Measurements from ENCODE around the gene CDKAL1.
"Not testable (repeated sequence)": the region's sequence is repeated elsewhere in the genome, so short reads cannot be mapped to it uniquely, and the experiment has no call there.

CDKAL1 gene

DNA sequence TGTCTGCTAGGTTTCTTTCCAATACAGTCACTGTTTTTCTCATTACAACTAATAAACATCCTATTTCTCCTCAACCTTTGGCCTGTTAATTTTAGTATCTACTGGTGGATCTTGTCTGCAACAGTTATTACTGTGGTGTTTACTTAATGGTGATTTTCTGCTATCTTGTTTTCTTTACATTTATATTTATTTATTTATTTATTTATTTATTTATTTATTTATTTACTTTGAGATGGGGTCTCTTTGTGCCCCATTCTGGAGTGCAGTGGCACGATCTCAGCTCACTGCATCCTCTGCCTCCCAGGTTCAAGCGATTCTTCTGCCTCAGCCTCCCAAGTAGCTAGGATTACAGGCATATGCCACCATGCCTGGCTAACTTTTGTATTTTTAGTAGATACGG is 15.1 kb downstream of the CDKAL1 start:
- in situ Hi-C loops (cut with MboI; ENCODE audit: low sequenced_read_pairs) = not testable (repeated sequence)

GRCh38 chr6:20554326-20554725 is 20.1 kb downstream of the CDKAL1 start:
- in situ Hi-C loops (cut with MboI; ENCODE audit: low sequenced_read_pairs) = no loop called here

DNA sequence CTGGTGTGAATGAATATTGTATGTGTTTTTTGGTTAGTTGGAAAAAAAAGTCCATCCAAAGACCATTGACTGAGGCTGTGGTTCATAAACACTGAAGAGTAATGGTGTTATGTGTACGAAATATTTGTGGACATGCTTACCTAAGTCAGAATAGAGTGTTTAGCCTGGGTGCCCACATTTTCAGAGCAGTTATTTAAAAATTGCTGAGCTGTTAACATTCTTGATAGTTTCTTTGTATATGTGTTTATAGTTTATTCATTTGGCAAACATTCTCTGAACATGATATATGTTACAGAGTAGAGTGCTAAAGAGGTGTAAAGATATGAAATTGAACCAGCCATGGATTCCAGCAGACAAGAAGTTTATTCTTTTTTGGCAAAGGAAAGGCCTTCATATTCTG is 20.6 kb downstream of the CDKAL1 start:
- in situ Hi-C loops (cut with MboI; ENCODE audit: low sequenced_read_pairs) = no loop called here

DNA sequence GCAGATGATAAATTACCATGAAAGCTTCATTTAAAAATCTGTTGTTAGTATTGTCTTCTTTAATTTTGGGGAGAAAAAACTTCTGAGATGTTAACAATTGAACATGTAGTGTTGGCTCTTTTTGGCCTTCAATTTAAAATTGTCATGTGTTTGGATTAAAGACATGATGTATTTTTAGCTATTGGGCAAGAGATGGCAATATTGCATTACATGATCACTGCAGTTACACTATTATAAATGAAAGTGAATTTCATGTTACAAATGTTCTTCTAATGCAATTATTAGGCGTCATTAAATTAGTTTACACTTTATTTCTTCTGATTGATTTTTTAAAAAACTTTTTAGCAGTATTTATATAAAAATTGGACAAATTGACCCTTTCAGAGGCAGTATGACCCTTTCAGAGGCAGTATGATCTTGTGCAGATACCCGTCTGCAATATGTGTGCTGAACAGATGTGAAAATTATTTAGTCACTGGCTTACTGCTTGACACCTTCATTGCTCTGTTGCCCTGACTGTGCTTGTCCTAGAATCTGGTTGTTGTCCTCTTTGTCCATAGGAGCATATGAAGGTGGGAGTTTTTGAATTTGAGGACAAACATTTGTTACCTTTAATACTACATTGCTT is 25.8 kb downstream of the CDKAL1 start:
- in situ Hi-C loops (cut with MboI; ENCODE audit: low sequenced_read_pairs) = no loop called here

DNA sequence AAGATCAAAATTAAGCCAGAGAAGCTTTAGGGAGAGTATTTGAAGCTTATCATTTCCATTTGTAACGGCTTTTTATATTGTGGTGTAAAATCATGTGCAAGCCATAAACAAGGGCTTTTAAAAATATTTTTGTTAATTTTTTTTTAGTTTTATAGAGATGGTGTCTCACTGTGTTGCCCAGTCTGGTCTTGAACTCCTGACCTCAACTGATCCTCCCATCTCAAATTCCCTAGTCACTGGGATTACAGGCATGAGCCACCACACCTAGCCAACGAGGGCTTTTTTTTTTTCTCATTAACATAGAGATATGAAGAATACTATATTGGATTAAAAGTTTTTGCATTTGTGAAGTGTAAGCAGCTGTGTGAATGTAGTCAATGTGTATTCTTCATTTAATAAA is 29.1 kb downstream of the CDKAL1 start:
- in situ Hi-C loops (cut with MboI; ENCODE audit: low sequenced_read_pairs) = no loop called here

DNA sequence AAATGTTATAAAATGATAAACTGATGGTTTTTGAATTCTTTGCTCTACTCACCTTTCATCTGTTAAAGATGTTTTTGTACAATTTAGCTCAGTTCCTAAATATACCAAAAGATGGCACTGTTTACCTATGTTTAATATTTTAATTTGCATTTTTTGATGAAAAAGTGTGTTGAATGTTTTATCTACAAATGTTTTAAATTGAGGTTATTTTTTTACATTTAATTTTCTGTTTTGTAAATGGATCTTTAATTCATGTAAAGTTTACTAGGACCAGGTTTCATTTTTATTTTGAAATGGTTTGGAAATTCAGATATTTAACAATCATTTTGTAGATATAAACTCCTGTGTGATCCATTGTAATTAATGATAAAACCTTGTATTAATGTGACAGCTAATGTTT is 30.0 kb downstream of the CDKAL1 start:
- in situ Hi-C loops (cut with MboI; ENCODE audit: low sequenced_read_pairs) = no loop called here

GRCh38 chr6:20564777-20565176 is 30.5 kb downstream of the CDKAL1 start:
- in situ Hi-C loops (cut with MboI; ENCODE audit: low sequenced_read_pairs) = no loop called here

- in situ Hi-C loops (cut with MboI; ENCODE audit: low sequenced_read_pairs) = no loop called here
Observed at GRCh38 chr6:20565342-20565741, 31.1 kb downstream of the CDKAL1 start.

DNA sequence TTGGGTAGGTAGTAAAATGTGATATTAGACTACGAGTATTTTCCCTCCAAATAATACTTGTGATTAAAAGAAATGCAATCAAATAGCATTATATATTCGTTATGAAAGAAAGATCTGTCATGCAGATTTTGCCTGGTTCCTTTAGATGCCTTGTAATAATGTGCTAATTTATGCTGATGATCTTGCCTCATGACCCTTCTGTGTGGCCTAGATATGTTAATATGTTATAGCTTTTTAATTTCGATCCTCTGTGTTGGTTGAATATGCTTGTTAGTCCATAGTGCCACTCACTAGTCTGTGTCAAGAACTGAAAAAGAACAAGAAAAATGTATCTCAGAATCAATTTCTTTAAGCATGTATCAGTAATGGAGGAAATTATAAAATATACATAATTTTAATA is 31.9 kb downstream of the CDKAL1 start:
- in situ Hi-C loops (cut with MboI; ENCODE audit: low sequenced_read_pairs) = no loop called here

GRCh38 chr6:20569000-20569610 is 34.8 kb downstream of the CDKAL1 start:
- in situ Hi-C loops (cut with MboI; ENCODE audit: low sequenced_read_pairs) = no loop called here

DNA sequence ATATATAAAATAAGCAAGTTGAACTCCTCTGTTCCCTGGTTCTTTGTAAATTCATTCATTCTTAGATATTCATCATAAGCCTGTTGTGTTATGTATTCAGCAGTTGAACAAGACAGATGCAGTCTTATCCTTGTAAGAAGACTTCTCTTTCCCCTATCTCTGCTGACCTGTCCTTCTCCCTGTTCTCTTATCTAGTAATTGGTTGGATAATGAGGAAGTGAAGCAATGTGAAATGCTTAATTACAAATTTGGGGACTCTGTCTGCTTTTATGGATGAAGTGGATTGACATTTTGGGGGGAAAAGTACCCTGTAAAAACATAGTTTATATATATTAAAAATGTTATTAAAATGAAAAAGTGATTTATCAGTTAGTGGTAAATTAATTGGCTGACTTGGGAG is 37.0 kb downstream of the CDKAL1 start:
- in situ Hi-C loops (cut with MboI; ENCODE audit: low sequenced_read_pairs) = no loop called here

GRCh38 chr6:20572288-20572687 is 38.0 kb downstream of the CDKAL1 start:
- in situ Hi-C loops (cut with MboI; ENCODE audit: low sequenced_read_pairs) = no loop called here

- in situ Hi-C loops (cut with MboI; ENCODE audit: low sequenced_read_pairs) = no loop called here
Observed at GRCh38 chr6:20572940-20573339, 38.7 kb downstream of the CDKAL1 start.

GRCh38 chr6:20574355-20574754 is 40.1 kb downstream of the CDKAL1 start:
- in situ Hi-C loops (cut with MboI; ENCODE audit: low sequenced_read_pairs) = no loop called here

- in situ Hi-C loops (cut with MboI; ENCODE audit: low sequenced_read_pairs) = no loop called here
Observed at GRCh38 chr6:20575125-20575524, 40.9 kb downstream of the CDKAL1 start.

- in situ Hi-C loops (cut with MboI; ENCODE audit: low sequenced_read_pairs) = no loop called here
Observed at GRCh38 chr6:20575704-20576451, 41.6 kb downstream of the CDKAL1 start.

DNA sequence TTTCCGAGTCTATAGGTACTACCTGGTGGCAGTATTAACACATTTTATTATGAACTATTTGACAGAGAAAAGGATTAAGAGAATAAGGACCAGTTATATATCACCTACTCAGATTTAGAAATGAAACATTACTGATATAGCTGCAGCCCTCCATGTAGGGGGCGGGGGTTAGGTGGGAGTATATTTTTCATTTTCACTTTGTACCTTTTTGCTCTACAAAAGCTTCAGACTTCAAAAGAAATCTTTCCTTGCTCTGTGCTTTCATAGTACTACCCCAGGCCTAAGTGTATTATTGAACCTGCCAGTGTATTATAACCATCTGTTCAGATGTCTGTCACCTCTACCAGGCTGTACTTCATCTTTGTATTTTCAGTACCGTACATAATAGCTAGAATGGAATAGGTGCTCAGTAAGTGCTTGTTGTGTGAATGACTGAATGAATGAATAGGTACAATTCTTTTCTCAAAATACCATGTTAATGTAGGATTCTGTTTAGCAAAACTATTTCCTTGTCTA is 43.0 kb downstream of the CDKAL1 start:
- in situ Hi-C loops (cut with MboI; ENCODE audit: low sequenced_read_pairs) = no loop called here

DNA sequence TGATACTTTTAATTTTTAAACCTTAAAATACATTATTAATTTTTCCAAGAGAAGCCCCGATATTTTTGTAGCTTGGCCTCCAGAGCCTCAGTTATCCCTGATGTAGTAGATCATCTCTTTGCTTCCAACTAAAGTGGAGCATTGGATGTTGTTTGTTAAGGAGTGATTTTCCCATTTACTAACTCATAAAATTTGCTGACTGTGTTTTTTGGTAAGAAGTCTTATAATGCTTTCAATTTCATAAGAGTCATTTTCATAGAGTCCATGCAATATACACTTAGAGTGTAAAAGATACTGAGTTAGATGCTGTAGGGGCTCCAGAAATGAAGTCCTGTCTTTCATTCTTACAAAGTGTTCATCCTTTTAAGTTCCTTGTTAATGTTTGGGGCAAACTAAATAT is 46.8 kb downstream of the CDKAL1 start:
- in situ Hi-C loops (cut with MboI; ENCODE audit: low sequenced_read_pairs) = no loop called here

DNA sequence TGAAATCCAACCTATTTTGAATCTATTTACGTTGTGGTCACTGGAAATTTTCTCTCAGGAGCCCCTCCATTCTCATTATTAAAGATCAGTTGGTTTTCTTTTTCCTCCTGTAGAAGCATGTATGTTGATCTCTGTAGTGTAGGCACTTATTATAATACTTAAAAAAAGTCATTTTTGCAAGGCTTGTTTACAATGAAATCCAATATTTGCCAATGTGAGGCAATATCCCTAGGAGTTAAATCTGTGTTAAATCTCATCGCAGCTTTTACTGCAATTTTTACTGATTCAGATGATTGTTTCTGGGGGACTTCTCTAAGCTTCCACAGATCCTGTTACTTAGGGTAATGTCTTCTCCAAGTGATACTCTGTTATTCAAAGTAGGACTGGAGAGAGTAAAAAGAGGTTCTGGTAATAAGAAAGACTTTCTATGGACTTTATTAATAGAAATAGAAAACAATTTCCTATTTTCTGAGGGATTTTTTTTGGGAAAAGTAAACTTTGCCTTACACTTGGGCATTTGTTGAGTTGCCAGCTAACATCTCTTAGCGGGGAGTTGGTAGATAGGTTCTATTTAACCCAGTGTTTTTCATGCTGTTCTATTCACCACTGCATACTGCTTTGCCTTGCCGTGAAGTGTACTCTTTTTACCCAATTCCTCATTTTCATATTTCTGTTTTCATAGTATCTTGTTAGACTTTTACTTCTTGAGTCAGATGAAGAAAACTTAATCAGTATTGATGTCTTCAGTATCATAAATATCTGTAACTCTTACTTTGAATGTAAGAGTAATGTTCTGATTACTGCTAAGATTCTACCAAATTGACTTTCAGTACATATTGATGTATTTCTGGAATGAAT is 48.6 kb downstream of the CDKAL1 start:
- in situ Hi-C loops (cut with MboI; ENCODE audit: low sequenced_read_pairs) = no loop called here

GRCh38 chr6:20583444-20583800 is 49.2 kb downstream of the CDKAL1 start:
- in situ Hi-C loops (cut with MboI; ENCODE audit: low sequenced_read_pairs) = no loop called here

DNA sequence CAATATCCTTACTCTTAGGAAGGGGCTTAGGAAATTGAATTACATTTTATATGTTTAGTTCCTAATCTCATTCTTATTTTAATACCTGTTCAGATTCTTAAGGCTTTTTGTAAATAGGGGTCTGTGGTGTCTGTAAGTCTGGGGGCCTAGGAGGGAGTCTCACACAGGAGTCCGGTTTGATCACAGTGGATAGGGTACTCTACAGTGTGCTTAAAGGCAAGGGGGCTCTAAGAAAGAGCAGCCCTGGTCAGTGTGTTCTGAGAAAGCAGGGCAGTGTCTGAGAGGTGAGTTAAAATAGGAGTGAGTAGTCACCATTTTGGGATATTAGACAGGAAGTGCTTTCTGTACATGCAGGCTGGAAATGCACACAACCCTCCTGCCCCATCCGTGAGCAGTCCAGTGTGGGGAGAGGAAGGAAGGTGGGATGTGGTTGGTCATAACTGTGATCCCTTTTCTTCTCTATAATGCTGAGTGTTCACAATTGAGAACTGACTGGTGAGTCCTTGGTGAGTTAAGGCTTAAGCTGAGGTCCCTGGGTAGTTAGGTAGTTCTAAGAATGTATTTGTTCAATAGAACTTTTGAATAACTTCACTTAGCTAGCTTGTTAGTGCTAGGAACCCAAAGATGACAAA is 50.0 kb downstream of the CDKAL1 start:
- in situ Hi-C loops (cut with MboI; ENCODE audit: low sequenced_read_pairs) = no loop called here

Measured in hTERT RPE-1 (cell line).